Colon (tissue), 2 donors: ENCODE data around the gene DCP2.

Experiments
- FAIRE-seq: peaks from 2 replicates; lab custom pipeline; 2012; peaks lifted over from hg19 to GRCh38; lab: Jason Lieb, UNC
- donor health status: control.
- donor health status: control.

DCP2 gene

GRCh38 chr5:113022661-113023060 lies 46.1 kb downstream of the DCP2 start:
- no peak for FAIRE-seq

- no peak for FAIRE-seq
Measured at GRCh38 chr5:113024076-113024697, 47.6 kb downstream of the DCP2 start.

- FAIRE-seq: no peak
Measured at GRCh38 chr5:113025596-113025995, 49.0 kb downstream of the DCP2 start.

- no peak for FAIRE-seq
Measured at GRCh38 chr5:113026211-113026610, 49.6 kb downstream of the DCP2 start.

- FAIRE-seq: no peak
Measured at GRCh38 chr5:113027015-113027414, 50.4 kb downstream of the DCP2 start.

GRCh38 chr5:113027431-113027830 lies 50.8 kb downstream of the DCP2 start:
- FAIRE-seq: no peak

- no peak for FAIRE-seq
Measured at GRCh38 chr5:113029614-113030013, 53.0 kb downstream of the DCP2 start.

GRCh38 chr5:113031104-113031503 lies 54.5 kb downstream of the DCP2 start:
- no peak for FAIRE-seq

- no peak for FAIRE-seq
Measured at GRCh38 chr5:113031557-113031956, 55.0 kb downstream of the DCP2 start.

- no peak for FAIRE-seq
Measured at GRCh38 chr5:113034182-113034773, 57.7 kb downstream of the DCP2 start.

GRCh38 chr5:113035096-113035495 lies 58.5 kb downstream of the DCP2 start:
- no peak for FAIRE-seq

GRCh38 chr5:113036321-113036720 lies 59.7 kb downstream of the DCP2 start:
- FAIRE-seq: no peak

- FAIRE-seq: no peak
Measured at GRCh38 chr5:113036826-113037225, 60.2 kb downstream of the DCP2 start.

- no peak for FAIRE-seq
Measured at GRCh38 chr5:113038136-113038535, 61.5 kb downstream of the DCP2 start.

GRCh38 chr5:113038714-113039113 lies 62.1 kb downstream of the DCP2 start:
- no peak for FAIRE-seq

GRCh38 chr5:113039229-113039933 lies 62.8 kb downstream of the DCP2 start:
- FAIRE-seq: no peak

- no peak for FAIRE-seq
Measured at GRCh38 chr5:113039934-113040285, 63.3 kb downstream of the DCP2 start.

GRCh38 chr5:113040672-113041260 lies 64.2 kb downstream of the DCP2 start:
- no peak for FAIRE-seq

- no peak for FAIRE-seq
Measured at GRCh38 chr5:113042491-113043243, 66.1 kb downstream of the DCP2 start.

- no peak for FAIRE-seq
Measured at GRCh38 chr5:113043491-113043931, 66.9 kb downstream of the DCP2 start.

- no peak for FAIRE-seq
Measured at GRCh38 chr5:113044776-113045465, 68.3 kb downstream of the DCP2 start.

- no peak for FAIRE-seq
Measured at GRCh38 chr5:113047234-113047633, 70.6 kb downstream of the DCP2 start.
